ENCODE results near the gene RAPGEF6.
"Not testable (repeated sequence)": the region's sequence is repeated elsewhere in the genome, so short reads cannot be mapped to it uniquely, and the experiment has no call there.

The RAPGEF6 gene

DNA sequence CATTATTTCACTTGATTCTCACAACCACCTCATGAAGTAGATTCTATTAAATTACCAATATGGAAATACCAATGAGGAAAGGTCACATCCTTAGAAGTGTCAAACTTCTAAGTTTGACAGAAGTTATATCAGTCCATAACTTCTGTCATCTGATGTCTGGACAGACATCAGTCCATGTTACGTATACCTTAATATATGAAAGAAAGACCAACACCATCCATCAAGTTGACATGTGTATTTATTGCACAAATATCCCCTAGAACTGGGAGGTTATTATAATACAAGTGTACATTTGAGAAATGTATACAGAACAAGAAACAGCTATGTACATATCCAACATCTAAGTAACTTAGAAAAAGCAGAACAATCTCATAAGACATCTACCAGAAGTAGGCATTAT, 6.5 kb upstream of the RAPGEF6 start:
- DNase-seq = no peak

DNA sequence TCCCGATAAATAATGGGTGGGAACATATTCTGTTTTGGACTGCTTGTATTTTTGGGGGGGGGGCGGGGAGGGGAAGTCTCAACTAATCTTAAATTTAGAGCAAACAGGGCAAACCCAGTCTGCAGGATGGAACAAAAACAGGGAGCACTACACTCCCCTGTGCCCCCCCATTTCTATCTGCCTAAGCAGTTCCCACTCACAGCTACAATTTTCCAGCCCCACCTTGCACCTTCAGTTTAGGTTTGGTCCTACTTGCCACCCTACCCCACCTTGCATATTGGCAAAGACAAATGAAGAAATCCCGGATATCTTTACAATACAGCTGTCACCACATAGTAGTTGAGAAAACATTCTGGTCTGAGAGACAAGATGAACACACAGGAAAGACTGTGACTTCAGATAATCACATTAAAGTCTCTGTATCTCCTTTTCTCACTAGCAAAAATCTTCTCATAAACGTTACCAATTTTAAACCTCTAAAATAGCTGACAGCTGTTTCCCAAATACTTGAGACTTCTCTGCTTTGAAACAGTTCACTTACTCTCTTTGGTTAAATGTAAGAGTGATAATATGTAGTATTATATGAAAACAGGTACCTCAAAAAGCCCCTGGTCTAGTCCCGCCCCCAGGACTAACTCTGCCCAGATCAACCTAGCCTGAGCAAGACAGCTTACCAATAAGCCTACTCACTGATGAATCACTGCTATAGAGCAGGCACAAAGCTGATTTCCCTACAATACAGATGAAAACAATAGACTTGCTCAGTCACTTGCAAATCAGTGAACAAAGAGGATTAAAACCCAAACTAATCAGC, 5.2 kb upstream of the RAPGEF6 start:
- peak in 1 of 2 donors; percentile 84 for DNase-seq

DNA sequence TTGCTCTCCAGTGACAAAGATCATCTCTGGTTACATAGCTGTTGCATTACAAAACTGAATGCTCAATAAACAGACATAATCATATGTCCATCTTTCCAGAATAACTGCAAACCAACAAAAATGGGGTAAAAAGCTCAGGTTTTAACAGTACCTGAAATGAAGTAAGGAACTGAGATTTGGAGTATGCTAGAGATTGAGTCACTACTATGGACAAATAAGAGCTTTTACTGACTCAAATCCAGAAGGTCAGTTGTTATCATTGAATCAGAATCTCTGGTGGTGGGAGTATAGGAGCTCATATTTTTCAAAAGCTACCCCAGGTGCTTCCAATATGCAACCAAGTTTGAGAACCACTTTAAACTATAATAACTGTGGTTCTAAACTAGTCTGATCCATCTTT, 4.1 kb upstream of the RAPGEF6 start:
- DNase-seq = no peak

DNA sequence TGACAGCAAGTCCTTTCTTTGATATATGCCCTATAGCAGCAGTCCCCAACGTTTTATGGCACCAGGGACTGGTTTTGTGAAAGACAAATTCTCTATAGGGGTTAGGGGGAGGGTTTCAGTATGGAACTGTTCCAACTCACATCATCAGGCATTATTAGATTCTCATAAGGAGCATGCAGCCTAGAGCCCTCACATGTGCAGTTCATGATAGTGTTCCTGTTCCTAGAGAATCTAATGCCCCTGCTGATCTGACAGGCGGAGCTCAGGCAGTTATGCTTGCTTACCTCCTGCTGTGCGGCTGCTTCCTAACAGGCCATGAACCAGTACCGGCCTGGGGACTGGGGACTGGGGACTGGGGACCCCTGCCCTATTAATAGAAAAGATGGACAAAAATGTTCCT, 2.7 kb upstream of the RAPGEF6 start:
- DNase-seq = no peak

DNA sequence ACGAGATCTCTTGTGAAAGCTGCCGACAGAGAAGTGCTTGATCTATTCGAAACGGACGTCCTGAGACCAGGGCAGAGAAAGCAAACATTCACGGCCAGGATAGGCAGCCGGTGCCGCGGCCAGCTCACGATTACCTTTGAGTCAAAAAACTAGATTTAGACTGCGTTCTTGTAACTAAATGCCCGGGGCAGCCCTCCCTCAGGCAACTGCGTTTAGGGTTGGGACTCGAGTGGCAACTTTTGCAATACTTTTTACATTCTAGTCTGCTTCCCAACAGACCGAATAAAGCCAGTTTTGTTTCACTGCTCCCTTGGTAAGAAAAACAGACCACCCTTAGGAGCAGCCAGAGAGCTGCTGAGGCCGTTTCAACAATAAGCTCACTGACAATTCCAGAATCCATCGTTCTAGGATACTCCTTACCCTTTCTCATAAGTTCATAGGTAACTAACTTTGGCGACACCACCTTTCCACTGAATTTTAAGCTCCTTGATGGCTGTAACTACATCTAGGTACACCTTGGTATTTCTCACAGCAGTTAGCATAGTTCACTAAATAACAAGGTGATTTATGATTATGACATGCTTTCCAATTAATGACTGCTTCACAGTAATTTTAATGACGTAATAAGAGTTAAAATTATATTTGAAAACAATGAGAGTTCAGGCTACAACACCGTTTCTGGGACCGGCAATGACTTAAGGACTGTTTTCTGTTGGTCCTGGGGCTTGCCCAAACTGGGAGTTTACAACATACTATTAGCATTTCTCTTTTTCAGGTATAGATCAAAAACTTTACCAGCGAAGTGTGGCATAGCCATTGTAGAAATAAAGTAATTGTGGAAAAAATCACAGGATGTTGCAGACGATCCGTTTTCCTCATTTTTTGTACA, 899 bp upstream of the RAPGEF6 start:
- DNase-seq = no peak

DNA sequence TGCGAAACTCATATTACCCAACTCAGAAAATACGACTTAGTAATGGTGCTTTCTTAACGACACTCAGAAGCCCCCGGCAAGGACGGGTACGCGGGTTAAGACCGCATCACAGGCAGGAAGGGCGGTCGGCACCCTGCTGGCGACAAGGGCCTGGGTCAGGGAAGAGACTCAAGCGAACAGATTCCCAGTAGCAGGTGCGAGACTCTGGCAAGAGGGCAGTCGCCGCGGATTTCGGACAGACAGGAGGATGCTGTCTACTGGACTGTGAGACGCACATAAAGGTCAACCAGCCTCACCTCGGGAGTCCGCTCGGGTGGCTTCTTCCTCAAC, 398 bp downstream of the RAPGEF6 start:
- DNase-seq = no peak

DNA sequence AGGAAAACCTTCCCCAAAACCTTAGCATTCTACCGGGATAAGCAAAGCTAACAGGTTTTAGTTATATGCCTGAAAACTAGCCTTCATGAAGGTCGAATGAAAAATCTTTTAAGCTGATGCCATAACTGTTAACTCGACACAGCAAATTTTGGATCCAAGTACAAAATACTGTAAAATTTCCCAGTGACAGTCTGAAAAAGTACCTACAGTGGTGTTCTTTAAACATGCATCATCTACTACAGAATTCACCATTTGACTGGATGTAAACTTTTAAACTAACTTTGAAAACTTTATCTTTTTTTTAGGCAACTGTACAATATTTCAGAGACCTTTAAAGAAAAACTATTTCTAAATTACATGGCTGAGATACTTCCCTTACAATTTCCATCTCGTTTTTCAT, 791 bp downstream of the RAPGEF6 start:
- no peak for DNase-seq

DNA sequence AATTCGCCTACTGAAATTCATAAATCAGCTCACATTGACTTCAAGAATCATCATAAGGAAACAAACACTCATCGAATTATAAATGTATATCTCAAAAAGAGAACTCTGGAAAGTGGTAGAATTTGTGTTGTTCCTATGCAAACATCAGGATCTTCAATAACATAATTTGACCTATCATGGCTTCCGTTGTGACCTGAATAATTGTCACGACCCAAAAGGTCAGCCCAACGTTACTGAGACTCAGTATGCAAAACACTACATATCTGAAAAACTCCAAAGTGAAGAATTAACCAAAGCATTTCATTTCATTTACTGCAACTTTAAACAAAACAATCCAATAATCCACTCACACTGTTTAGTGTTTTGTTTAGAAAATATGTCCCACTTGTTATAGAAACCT, 1.2 kb downstream of the RAPGEF6 start:
- no peak for DNase-seq

DNA sequence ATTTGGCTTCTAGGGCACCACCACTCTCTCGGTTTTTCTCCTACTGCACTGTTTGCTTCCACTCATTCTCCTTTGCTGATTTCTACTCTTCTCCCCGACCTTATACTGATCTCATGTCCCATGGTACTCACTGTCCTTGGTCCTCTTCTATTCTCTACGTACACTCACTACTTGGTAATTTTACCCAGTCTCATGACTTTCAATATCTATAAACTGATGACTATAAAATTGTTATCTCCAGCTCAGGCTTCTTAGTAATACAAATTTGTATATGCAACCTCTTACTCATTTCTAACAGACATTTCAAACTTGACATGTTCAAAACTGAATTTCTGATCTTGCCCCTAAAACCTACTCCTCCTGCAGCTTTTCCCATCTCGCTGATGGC, 4.1 kb downstream of the RAPGEF6 start:
- no peak for DNase-seq

DNA sequence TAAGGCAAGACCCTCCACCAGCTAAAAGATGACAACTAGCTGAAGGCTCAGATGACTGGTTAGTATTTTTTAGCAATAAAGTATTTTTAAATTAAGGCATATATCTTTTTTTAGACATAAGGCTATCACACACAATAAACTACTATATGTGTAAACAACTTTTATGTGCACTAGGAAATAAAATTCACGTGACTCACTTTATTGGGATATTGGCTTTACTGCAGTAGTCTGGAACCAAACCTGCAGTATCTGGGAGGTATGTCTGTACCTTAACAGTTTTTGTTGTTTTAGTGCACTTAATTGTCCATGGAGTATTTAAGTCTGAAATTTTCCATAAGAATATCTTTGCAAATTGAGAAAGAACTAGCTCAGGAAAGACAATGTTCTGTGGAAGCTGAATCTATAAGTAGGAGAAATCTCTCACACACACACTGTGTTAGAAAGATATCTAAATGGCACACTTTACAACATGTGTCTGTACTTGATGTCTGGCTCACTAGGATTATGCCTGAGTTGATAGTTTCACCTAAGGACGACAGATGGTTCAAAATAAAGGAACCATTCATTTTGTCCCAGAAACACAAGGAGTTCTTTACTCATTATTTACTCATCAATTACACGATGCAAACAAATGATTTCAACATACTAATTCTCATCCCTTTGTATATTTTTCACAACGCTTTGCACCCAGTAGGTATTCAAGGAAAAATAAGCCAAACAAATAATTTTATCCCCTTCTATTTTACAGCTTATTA, 4.6 kb downstream of the RAPGEF6 start:
- no peak for DNase-seq

DNA sequence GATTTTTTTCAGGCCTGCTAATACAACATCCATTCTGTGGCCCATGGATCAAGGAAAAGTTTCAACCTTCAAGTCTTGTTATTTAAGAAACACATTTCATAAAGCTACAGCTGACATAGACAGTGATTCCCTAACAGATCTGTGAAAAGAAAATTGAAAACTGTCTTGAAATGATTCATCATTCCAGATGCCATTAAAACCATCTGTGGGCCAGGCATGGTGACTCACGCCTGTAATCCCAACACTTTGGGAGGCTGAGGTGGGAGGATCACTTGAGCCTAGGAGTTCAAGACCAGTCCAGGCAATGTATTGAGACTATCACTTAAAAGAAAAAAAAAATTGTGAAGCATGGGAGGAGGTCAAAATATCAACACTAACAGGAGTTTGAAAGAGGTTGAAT, 6.0 kb downstream of the RAPGEF6 start:
- DNase-seq = no peak

DNA sequence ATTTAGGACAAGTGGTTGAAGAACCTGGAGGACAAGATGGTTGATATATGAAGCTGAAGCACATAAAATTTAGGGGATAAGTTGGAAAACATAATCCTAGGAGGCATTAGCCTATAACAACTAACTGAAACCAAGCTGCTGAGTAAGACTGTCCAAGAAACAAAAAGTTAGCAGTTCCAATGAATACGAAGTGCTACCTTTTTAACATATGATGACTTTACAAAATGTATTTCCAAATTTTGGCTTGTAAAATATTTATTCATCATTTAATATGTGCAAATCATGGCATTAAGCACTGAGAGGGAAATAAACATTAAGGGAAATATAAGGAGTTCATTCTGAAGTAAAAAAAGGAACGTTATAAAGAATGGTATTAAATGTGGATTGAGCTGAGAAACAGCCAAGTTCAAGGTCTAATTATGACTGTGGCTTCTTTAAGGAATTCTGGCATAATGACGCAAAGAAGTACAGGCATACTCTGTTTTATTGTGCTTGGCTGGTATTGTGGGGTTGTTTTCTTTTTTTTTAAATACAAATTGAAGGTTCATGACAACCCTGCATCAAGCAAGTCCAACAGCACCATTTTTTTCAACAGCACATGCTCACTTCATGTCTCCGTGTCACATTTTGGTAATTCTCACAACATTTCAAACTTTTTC, 7.7 kb downstream of the RAPGEF6 start:
- DNase-seq = no peak

DNA sequence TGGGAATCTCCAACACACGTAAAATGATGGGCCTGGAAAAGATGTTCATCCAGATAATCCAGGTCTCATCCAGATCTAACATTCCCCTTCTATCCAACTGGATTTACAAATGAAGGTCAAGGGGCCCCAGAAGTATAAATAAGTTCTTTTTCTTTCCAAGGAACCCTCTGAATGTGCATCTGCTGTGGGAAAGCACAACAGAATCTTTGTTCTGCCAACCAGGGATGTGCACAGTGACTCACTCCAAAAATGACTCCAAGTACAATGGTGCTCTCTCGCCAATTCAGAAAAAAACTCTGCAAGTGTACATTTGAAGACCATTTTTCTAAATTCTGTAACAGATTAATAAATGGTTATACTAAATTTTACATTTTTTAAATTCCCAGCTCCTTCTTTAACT, 12.4 kb downstream of the RAPGEF6 start:
- no peak for DNase-seq

DNA sequence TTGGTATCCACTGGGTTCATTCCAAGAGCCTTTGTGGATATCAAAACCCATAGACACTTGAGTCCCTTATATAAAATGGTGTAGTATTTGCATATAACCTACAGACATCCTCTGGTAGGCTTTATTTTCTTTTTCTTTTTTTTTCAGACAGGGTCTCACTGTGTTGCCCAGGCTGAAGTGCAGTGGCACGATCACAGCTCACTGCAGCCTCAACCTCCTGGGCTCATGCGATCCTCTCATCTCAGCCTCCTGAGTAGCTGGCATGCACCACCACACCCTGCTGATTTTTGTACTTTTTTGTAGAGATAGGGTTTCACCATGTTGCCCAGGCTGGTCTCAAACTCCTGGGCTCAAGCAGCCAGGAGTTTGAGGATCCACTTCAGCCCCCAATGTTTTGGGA, 13.9 kb downstream of the RAPGEF6 start:
- not testable (repeated sequence) for DNase-seq

DNA sequence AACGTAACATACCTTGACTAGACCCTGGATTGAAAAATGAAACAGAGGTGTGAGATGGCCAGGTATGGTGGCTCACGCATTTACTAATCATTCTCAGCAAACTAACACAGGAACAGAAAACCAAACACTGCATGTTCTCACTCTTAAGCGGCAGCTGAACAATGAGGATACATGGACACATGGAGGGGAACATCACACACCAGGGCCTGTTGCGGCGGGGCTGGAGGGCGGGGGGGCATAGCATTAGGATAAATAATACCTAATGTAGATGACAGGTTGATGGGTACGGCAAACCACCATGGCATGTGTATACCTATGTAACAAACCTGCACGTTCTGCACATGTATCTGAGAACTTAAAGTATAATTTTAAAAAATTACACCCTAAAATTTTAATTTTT, 15.9 kb downstream of the RAPGEF6 start:
- DNase-seq = no peak

DNA sequence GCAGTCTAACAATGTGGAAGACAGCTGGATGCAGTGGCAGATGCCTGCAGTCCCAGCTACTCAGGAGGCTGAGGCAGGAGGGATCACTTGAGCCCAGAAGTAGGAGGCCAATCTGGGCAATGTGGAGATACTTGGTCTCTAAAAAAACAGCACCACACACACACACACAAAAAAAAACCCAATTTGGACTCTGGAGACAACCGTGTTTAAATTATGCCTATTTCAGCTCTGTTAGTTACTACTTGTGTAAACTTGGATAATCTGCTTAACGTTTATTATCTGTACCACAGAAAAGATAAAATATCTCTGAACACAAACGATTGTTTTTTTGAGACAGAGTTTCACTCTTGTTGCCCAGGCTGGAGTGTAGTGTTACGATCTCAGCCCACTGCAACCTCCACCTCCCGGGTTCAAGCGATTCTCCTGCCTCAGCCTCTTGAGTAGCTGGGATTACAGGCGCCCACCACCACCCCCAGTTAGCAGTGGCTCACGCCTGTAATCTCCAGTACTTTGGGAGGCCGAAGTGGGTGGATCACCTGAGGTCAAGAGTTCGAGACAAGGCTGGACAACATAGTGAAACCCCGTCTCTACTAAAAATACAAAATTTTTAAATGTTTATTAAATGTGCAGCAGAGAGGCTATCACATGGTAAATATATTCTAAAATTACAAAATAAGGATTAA, 17.7 kb downstream of the RAPGEF6 start:
- no peak for DNase-seq

DNA sequence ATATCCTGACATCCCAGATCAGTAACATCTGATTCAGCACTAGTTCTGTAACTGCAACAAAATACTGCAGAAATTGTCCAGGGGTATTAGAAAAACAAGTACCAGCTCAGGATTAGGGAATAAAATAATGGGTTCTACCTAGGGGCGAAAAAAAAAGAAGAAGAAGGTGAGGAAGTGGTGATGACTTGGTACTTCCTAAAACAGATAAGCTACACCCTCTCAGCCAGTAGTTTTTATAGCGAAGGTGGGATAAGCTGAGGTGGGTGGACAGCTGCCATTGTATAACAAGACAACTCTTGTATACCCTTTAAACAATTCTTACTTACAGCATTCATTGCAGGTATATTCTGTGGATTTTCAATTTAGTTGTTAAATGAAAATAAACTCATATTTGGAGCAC, 19.1 kb downstream of the RAPGEF6 start:
- no peak for DNase-seq

DNA sequence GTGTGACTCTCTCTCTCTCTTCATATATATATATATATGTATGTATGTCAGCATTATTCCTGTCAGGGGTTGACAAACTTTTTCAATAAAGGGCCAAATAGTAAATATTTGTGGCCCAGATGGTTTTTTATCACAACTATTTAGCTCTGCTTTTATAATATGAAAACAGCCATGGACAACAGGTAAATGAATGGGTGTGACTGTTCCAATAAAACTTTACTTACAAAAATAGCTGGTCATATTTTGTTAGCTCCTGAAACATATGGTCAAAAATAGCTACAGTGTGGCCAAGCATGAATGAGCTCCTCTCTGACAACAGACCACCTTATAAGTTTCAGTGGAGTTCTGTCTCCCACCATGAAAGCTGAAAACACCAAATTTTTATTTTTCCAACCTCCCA, 21.6 kb downstream of the RAPGEF6 start:
- DNase-seq = no peak

DNA sequence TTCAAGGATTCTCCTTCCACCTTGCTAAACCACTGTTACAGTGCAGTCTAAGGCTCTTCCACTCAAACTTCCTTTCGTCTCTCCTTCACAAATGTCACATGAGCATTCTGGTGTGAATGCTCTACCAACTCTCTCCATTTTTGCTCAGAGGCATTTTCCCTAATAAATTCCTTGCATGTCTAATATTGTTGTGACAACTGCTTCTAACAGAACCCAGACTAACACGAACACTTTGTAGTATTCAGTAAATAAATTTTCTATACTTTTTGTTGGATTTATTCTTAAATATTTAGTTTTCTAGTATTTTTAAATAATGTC, 24.0 kb downstream of the RAPGEF6 start:
- DNase-seq = no peak

DNA sequence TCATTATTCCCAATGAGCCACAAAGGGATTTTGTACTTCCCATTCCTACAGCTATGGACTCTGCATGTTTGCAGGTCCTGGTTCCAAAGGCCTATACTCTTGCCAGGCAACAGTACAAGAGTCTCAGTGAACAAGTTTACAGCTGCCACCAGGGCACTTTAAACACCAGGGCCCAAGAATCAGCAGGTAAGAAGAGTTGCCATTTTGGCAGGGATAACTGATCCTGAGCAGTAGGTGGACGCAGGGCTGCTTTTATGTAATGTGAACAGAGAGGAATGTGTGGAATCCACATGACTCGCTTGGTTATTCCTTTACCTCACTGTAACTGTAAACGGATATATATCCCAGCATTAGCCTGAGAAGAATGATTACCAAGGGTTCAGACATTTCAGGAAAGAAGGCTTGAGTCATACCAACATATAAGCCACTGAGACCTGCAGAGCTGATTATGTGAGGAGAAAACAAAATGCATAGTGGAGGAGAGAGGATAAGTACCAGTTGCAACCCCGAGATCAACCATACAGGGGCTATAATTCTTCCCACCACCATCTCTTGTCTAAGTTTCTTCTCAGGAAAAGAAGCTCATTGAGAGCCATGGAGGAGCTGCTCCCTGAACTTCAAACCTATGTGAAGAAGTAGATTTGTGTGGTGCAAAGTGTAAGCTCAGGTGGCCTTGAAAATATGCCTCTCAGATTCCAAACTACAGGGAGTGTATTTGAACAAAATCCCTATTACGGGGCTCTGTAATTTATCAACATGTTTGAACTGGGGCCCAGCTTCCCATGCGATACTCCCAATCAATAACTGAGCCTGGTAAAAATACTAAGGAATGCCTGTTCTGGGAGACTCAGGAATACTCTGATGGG, 24.6 kb downstream of the RAPGEF6 start:
- DNase-seq = no peak

DNA sequence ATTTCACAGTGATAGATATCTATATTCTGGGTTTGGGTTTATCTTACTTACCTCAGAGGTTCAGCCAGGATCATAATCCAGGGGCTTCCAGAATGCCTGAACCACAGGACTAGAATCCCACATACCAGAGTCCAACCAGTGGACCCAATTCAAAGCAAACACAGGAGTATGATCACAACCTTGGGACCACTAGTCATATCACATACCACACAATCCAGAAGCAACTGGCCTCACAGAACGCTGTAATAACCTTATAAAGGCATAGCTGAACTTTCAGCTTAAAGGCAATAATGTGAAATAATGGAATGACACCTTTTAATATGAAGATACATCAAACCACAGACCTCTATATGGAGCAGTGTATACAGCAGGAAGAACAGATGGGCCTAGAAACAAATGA, 25.3 kb downstream of the RAPGEF6 start:
- no peak for DNase-seq

DNA sequence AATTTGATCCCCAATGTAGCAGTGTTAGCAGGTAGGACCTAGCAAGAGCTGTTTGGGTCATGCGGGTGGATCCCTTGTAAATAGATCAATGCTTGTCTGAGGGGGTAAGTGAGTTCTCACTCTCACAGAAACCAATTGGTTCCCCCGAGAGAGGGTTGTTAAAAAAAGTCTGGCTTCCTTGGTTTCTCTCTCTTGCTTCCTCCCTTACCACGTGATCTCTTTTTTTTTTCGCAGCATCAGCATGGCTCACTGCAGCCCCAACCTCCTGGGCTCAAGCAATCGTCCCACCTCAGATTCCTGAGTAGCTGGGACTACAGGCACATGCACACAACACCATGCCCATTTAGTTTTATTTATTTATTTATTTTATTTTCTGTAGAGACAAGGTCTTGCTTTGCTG, 26.4 kb downstream of the RAPGEF6 start:
- DNase-seq = no peak
